G401 (cell line): ENCODE measurements around the gene CCNY. TPM values are rescaled to one million over a fixed set of nuclear protein-coding genes. Genes with fewer than 3 reads are reported as not detected.
"Not testable (repeated sequence)": the region's sequence is repeated elsewhere in the genome, so short reads cannot be mapped to it uniquely, and the experiment has no call there.

Source experiments
- DNase-seq: peaks from one replicate; pipeline ENCODE4 v3.0.0-alpha.2; 2015; ENCODE audit warnings: low spot score
- in situ Hi-C: cut with HindIII; loops from 2 replicates; pipeline ENCODE4 v1.10.0; 2016; ENCODE audit warnings: low sequenced_read_pairs, mixed read lengths
- total RNA-seq: library from RNA; depleted of rRNA; stranded (reverse); fragments of >200 nt; shearing (Covaris generic); gene quantifications from 2 replicates; pipeline ENCODE4 v1.2.3, GENCODE V29; 2014

CCNY gene
- total RNA-seq, 1 experiment from 2014 or later, result 62.9 TPM

GRCh38 chr10:35352512-35352911 is 16.2 kb downstream of the CCNY start:
- in situ Hi-C loops, result no loop called here

GRCh38 chr10:35353395-35353794 is 17.1 kb downstream of the CCNY start:
- in situ Hi-C loops, result no loop called here
- no peak for DNase-seq

More at GRCh38 chr10:35352512-35352911, 16.2 kb downstream of the CCNY start:
- DNase-seq, result no peak

DNA sequence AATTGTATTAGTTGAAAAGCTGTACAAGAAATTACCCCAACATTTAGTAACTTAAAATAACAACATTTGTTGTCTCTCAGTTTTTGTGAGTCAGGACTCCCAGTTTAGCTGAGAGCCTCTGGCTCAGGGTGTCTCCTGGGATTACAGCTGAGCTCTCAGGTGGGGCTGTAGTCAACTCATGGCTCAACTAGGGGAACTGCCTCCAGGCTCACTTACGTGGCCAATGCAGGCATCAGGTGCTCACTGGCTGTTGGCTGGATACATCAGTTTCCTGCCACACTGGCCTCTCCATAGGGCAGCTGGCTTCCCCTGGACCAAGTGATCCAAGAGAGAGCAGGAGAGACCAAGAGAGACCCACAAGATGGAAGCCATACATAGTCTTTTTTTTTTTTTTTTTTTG is 17.5 kb downstream of the CCNY start:
- no peak for DNase-seq
- in situ Hi-C loops, result no loop called here

DNA sequence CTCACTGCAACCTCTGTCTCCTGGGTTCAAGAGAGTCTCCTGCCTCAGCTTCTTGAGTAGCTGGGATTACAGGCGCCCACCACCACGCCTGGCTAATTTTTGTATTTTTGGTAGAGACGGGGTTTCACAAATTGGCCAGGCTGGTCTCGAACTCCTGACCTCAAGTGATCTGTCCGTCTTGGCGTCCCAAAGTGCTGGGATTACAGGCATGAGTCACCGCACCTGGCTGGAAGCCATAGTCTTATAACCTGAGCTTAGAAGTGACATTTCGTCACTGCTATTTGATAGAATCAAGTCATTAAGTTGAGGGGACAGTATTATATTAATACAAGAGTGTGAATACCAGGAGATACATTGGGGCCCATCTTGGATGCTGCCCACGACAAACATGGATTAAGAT is 17.9 kb downstream of the CCNY start:
- in situ Hi-C loops, DNase-seq: not testable (repeated sequence)

GRCh38 chr10:35355971-35356724 is 19.8 kb downstream of the CCNY start:
- DNase-seq, result no peak
- in situ Hi-C loops, result no loop called here

DNA sequence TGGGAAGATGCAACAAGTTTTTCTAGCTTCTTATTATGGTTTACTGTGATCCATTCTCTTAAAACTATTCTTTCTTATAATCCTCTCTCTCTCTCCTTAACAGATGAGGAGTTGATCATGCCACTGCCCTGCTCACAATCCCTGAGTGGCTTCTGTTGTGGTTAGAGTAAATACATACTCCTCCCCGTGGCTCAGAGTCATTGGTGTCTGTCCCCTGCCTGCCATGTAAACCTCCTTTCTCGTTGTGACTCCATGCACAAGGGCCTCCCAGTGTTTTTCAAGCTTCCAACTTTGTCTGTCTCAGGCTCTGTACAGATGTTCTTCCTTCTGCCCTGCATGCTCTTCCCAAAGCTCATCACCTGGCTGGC is 20.4 kb downstream of the CCNY start:
- in situ Hi-C loops, result no loop called here
- no peak for DNase-seq

GRCh38 chr10:35359056-35359455 is 22.7 kb downstream of the CCNY start:
- no peak for DNase-seq
- in situ Hi-C loops, result no loop called here

DNA sequence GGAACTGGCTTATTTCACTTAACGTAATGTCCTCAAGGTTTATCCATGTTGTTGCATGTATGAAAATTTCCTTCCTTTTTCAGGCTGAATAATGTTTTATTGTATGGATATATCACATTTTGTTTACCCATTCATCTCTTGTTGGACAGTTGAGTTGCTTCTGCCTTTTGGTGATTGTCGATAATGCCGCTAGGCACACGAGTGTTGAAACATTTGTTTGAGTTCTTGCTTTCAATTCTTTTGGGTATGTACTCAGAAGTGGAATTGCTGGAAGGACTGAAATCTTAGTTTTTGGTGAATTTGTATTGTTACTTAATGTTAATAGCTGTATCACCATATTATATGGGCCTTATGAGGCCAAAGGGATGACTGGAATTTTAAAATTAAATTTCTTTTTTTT is 23.6 kb downstream of the CCNY start:
- in situ Hi-C loops, result no loop called here
- no peak for DNase-seq

DNA sequence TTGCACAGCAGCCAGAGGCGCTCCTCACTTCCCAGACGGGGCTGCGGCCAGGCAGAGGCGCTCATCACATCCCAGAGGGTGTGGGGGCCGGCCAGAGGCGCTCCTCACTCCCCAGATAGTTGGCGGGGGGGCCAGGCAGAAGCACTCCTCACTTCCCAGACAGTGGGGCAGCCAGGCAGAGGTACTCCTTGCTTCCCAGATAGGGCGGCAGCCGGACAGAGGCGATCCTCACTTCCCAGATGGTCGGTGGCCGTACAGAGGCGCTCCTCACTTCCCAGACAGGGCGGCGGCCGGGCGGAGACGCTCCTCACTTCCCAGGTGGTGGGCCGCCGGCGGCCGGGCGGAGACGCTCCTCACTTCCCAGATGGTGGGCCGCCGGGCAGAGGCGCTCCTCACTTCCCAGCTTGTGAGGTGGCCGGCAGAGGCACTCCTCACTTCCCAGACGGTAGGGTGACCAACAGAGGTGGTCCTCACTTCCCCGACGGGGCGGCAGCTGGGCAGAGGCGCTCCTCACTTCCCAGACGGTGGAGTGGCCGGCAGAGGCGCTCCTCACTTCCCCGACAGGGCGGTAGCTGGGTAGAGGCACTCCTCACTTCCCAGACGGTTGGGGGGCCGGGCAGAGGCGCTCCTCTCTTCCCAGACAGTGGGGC is 26.5 kb downstream of the CCNY start:
- no peak for DNase-seq
- in situ Hi-C loops, result no loop called here

GRCh38 chr10:35363587-35363986 is 27.3 kb downstream of the CCNY start:
- no peak for DNase-seq
- in situ Hi-C loops, result no loop called here

DNA sequence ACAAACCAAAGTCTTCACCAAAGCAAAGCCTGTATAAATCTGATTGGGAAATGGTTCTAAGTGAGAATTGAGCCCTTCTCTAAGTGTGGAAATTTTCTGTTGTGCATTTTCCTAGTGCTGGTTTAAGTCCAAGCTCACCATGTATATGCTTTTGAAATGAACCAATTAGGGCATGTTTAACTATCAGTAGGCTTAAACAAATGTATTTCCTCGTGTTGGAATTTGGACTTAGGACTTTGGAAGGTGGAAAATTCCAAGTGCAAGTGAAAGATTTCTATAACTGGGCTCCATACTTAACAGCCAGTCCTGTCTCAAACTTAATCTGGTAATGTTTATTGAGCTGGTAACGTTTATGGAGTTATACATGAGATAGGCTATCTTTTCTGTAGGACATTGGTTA is 28.5 kb downstream of the CCNY start:
- in situ Hi-C loops, result no loop called here
- DNase-seq, result no peak

GRCh38 chr10:35365994-35366393 is 29.7 kb downstream of the CCNY start:
- in situ Hi-C loops, result no loop called here
- no peak for DNase-seq

- in situ Hi-C loops, result no loop called here
- no peak for DNase-seq
Observed at GRCh38 chr10:35367107-35367859, 31.0 kb downstream of the CCNY start.

DNA sequence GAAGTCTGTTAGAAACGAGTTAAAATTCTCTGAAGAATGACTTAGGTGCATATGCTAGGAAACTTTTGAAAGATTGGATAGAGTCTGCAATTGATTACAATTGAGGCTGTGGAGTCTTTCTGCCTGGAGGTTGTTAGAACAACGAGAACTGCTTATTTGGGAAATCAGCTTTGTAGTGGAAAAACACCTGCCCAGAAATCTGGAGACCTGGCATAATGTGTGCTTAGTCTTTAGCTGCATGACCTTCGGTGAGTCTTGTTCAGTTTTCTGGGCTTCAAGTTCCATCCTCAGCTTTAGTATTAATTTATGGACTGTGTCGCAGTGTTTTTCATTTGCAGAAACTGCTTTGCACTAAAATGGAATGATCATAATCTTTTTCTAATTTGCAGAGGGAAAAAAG is 31.7 kb downstream of the CCNY start:
- in situ Hi-C loops, result no loop called here
- DNase-seq, result no peak

DNA sequence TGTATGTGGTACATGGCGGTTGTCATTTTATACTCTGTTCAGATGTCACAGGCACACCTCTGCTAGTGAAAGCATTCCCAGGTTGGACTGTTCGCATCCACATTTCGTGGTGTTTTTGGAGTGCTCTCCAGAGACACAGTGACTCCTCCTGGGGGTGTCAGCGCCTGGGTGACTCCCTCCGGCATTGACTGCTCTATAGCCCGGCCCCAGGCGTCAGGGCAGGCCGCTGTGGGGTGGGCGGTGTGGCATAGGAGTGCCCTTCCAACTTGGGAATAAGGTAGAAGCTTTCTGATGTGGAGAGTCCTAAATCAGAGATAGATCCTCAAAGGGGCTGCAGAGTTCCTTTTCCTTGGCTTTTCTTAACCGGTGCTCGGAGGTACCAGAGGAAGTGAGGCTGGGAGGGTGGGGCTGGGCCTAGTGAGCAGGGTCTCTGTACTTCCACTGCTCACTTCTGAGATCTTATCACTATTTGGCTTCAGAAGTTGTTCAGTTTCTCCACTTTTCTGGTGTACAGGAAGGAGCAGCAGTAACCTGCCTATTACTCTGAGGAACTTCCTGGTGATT is 32.3 kb downstream of the CCNY start:
- in situ Hi-C loops, result no loop called here
- DNase-seq, result no peak

GRCh38 chr10:35369049-35369611 is 32.8 kb downstream of the CCNY start:
- in situ Hi-C loops, result no loop called here
- DNase-seq, result no peak

DNA sequence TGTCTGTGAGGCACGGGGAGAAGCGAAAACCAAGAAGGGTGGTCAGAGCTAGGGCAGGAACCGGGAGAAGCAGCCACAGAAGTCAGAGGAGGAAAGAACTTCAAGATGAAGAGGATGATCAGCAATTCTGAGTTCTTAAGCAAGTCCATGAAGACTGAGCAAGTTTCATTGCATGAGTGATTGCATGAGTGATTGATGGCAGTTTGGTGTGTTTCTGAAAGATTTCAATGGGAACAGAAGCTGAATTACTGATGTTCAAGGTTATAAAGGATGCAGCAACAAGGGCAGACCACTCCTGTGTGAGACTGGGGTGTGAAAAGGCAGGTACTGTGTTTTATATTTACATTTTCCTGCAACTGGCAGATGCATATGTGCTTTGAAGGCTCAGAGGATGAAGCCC is 35.4 kb downstream of the CCNY start:
- in situ Hi-C loops, result no loop called here
- DNase-seq, result no peak

- DNase-seq, result no peak
- in situ Hi-C loops, result no loop called here
Observed at GRCh38 chr10:35372329-35372728, 36.0 kb downstream of the CCNY start.

GRCh38 chr10:35375091-35375765 is 38.9 kb downstream of the CCNY start:
- DNase-seq, result no peak
- in situ Hi-C loops, result no loop called here
